Adrenal gland (tissue), 12 donors: ENCODE results near the gene SAMD4A. TPM values are rescaled to one million over a fixed set of nuclear protein-coding genes. Genes with fewer than 3 reads are reported as not detected.

ENCODE experiments used
- DNase-seq, 7 donors: peaks; one replicate each; pipeline ENCODE4 v3.0.0-alpha.2; 2019 to 2020
- H3K27ac ChIP-seq, 5 donors: fragments of 200-600 bp; sonication (generic) in 4 of 5; 1 replicate in 3 of 5; 2 replicates in 2 of 5; pipeline versions ENCODE4 v1.5.1 to v1.8.0; 2016 to 2020; ENCODE audit warnings: mild to moderate bottlenecking in 1 of 5
- H3K27me3 ChIP-seq: fragments of 200-600 bp; 2 replicates; pipeline ENCODE4 v1.8.0; 2021
- H3K36me3 ChIP-seq, 2 donors: fragments of 200-600 bp; replicated peaks in 1 of 2; 1 replicate in 1 of 2; 2 replicates in 1 of 2; pipeline versions ENCODE4 v1.5.1 to v1.8.0; 2018 to 2022
- H3K4me1 ChIP-seq, 2 donors: fragments of 200-600 bp; replicated peaks in 1 of 2; 1 replicate in 1 of 2; 2 replicates in 1 of 2; pipeline versions ENCODE4 v1.5.1 to v1.8.0; 2018 to 2021
- H3K4me3 ChIP-seq, 4 donors: fragments of 200-600 bp; sonication (generic) in 3 of 4; one replicate each; pipeline ENCODE4 v1.5.1; 2016 to 2018
- H3K9me3 ChIP-seq, 3 donors: fragments of 200-600 bp; sonication (generic) in 1 of 3; replicated peaks in 1 of 3; 1 replicate in 2 of 3; 2 replicates in 1 of 3; pipeline versions ENCODE4 v1.5.1 to v1.8.0; 2016 to 2021
- CTCF ChIP-seq, 6 experiments: fragments of 450-650 bp in 4 of 6; fragments of 200-600 bp in 2 of 6; sonication (generic) in 1 of 6; IDR thresholded peaks; 1 replicate in 5 of 6; 2 replicates in 1 of 6; pipeline versions ENCODE4 v1.5.1 to v1.8.0; 2016 to 2021; ENCODE audit warnings: antibody characterized with exemption in 6 of 6, mild to moderate bottlenecking in 2 of 6, moderate library complexity in 1 of 6
- POLR2A ChIP-seq, 2 donors: fragments of 450-650 bp; IDR thresholded peaks; one replicate each; pipeline ENCODE4 v1.6.1; 2017; ENCODE audit warnings: antibody characterized with exemption in 2 of 2, mild to moderate bottlenecking in 2 of 2, moderate library complexity in 1 of 2
- WGBS, 4 donors: extraction: QIAGEN DNeasy Blood & Tissue Kit in 2 of 4; methylation state at CpG; one replicate each; pipeline versions ENCODE4 v1.1.5 to v1.1.7; 2013 to 2017; 5-methylcytosine and 5-hydroxymethylcytosine counted together
- intact Hi-C, 2 donors: fragments of 100-400 bp; cut with DNase I; formaldehyde crosslinking; loops; one replicate each; pipeline versions ENCODE4 v1.14.1 to v1.15.0; 2022 to 2023
- polyA plus RNA-seq, 3 donors: library from polyadenylated mRNA; stranded (reverse); fragments of 200-250 nt in 2 of 3; fragments of 350-450 nt in 1 of 3; fragmentation: Illumina TruSeq in 1 of 3; extraction: RNeasy Lipid Tissue Mini Kit (QIAGEN cat#74804) in 1 of 3; gene quantifications; one replicate each; pipeline ENCODE4 v1.2.3, GENCODE V29; 2013 to 2014
- total RNA-seq, 9 donors: library from RNA; depleted of rRNA in 4 of 9; stranded (reverse); fragments of >200 nt in 4 of 9; fragments of 120-200 nt in 1 of 9; fragmentation: NEBNext Ultra II Directional in 1 of 9; extraction: Animal tissue kit (Norgen Biotek cat#: 25700) in 1 of 9; gene quantifications; one replicate each; pipeline versions ENCODE4 v1.1.0 to v1.2.4, GENCODE V29; 2013 to 2023
- donor health status: healthy with polysubstance abuse.
- donor health status: Bipolar disorder and iron deficiency.
- donor health status: DM: yes; HTN: yes; CAD: no.
- donor health status: DM: no; HTN: no; CAD: no.
- donor health status: DM: no; HTN: no; CAD: no.
- donor health status: DM: yes; HTN: yes; CAD: no.

Gene SAMD4A
- total and polyA plus RNA-seq, 12 donors: 2.2 to 13.2 (median 8.3) TPM

GRCh38 chr14:54763761-54764160, 196.8 kb downstream of the SAMD4A start:
- Histone ChIP-seq H3K27ac (no peak overlapping the region), H3K36me3 (no peaks in the 10 kb centered on the region), H3K27me3 (no peaks in the 10 kb centered on the region), H3K9me3 (no peaks in the 10 kb centered on the region), H3K4me1 (no peaks in the 10 kb centered on the region), H3K4me3 (no peak overlapping the region)
- DNase-seq: no peak
- intact Hi-C loops: no loop called here
- WGBS, 4 donors: 88 to 93% (median 92%) methylated on average over 12 of the region's 12 CpGs
- TF ChIP-seq CTCF (IDR thresholded peaks at IDR 0.05) (no peak), POLR2A (IDR thresholded peaks at IDR 0.05) (no peak)

- Histone ChIP-seq H3K4me1 (no peaks in the 10 kb centered on the region), H3K9me3 (no peaks in the 10 kb centered on the region), H3K27ac (no peak overlapping the region), H3K4me3 (no peak overlapping the region), H3K27me3 (no peaks in the 10 kb centered on the region), H3K36me3 (no peaks in the 10 kb centered on the region)
- no peak for DNase-seq
- no peak for TF ChIP-seq POLR2A (IDR thresholded peaks at IDR 0.05)
- 84 to 88% (median 85%) methylated on average over 18 of the region's 18 CpGs for WGBS, 4 donors
- intact Hi-C loops: no loop called here
Measured at GRCh38 chr14:54766276-54767138, 199.6 kb downstream of the SAMD4A start.

GRCh38 chr14:54767139-54767431, 200.2 kb downstream of the SAMD4A start:
- intact Hi-C loops: no loop called here
- no peak overlapping the region for H3K4me3 ChIP-seq
- WGBS, 4 donors: 83 to 91% (median 88%) methylated on average over 10 of the region's 10 CpGs
- H3K27me3 ChIP-seq: no peaks in the 10 kb centered on the region
- DNase-seq: no peak
- H3K9me3 ChIP-seq: no peaks in the 10 kb centered on the region
- H3K27ac ChIP-seq: no peak overlapping the region
- no peak for TF ChIP-seq POLR2A (IDR thresholded peaks at IDR 0.05)
- TF ChIP-seq CTCF (IDR thresholded peaks at IDR 0.05): no peak
- H3K36me3 ChIP-seq: no peaks in the 10 kb centered on the region
- no peaks in the 10 kb centered on the region for H3K4me1 ChIP-seq

- intact Hi-C loops: no loop called here
- Histone ChIP-seq H3K27me3 (no peaks in the 10 kb centered on the region), H3K4me3 (no peak overlapping the region), H3K36me3 (no peaks in the 10 kb centered on the region), H3K4me1 (peaks cover 0 to under 1% of the 10 kb centered on the region in 2 donors), H3K27ac (no peak overlapping the region), H3K9me3 (no peaks in the 10 kb centered on the region)
- TF ChIP-seq POLR2A (IDR thresholded peaks at IDR 0.05) (no peak), CTCF (IDR thresholded peaks at IDR 0.05) (no peak)
- WGBS, 4 donors: 98 to 100% (median 100%) methylated on average over 3 of the region's 3 CpGs
- DNase-seq: no peak
Measured at GRCh38 chr14:54767450-54767849, 200.5 kb downstream of the SAMD4A start.
